NCI-H2107 (cell line): ENCODE data around the gene ZNF598.
"Not testable (repeated sequence)": the region's sequence is repeated elsewhere in the genome, so short reads cannot be mapped to it uniquely, and the experiment has no call there.

ENCODE experiments used
- DNase-seq: peaks from one replicate; lab custom pipeline; 2025; lab: John Stamatoyannopoulos, UW

Gene ZNF598

DNA sequence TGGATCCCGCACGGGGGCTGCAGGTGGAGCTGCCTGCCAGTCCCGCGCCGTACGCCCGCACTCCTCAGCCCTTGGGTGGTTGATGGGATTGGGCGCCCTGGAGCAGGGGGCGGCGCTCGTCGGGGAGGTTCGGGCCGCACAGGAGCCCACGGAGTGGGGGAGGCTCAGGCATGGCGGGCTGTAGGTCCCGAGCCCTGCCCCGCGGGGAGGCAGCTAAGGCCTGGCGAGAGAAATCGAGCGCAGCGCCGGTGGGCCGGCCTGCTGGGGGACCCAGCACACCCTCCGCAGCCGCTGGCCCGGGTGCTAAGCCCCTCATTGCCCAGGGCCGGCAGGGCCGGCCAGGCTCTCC is 51.5 kb downstream of the ZNF598 start:
- not testable (repeated sequence) for DNase-seq

GRCh38 chr16:1957434-1958142 is 52.0 kb downstream of the ZNF598 start:
- not testable (repeated sequence) for DNase-seq

DNA sequence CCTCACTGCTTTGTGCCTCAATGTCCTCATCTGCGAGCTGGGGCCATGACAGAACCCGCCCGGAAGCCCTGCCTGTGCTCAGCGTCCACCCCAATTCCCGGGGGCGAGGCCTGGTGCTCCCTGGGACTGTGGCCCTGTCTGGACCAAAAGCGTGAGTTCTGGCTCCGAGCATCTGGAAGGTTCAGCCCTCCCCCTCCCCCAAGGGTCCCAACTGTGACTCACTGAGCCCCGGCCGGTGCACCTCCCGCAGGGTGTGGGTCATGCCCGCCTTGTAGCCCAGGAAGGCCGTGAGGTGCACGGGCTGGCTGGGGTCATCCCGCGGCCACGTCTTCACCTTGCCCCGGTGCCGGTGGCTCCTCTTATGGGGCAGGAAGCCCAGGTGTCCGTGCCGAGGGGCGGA is 55.9 kb downstream of the ZNF598 start:
- DNase-seq, result no peak

DNA sequence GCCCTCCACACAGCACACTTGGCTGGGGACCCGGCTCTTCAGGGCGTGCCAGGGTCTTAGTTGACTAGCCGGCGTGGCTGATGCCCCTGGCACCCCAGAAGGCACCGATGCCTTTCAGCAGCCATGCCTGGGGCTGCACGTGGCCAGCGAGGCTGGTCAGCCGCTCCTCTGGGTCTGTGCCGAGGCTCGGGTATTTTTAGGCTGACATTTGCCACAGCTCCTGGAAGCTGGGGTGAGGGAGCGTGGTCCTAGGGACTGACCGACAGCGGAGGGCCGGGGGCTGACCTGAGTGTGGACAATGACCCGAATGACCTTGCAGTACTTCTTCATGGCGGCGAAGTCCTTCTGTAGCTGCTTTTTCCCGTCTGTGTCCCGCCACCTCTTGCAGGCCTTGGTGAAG is 59.1 kb downstream of the ZNF598 start:
- no peak for DNase-seq

- DNase-seq, result no peak
Observed at GRCh38 chr16:1950047-1950446, 59.6 kb downstream of the ZNF598 start.

DNA sequence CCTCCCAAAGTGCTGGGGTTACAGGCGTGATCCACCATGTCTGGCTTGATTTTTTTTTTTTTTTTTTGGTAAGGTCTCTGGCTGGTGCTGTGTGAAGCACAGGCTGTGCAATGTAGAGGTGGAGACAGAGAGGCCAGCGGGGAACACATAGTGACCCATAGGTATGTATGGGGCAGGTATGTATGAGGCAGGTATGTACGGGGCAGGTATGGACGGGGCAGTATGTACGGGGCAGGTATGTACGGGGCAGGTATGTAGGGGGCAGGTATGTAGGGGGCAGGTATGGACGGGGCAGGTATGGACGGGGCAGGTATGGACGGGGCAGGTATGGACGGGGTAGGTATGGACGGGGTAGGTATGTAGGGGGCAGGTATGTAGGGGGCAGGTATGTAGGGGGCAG is 60.1 kb downstream of the ZNF598 start:
- no peak for DNase-seq
